Measurements from ENCODE around the gene CFAP298.

The CFAP298 gene

GRCh38 chr21:32608851-32609250 lies 3.3 kb downstream of the CFAP298 start:
- no peak for TF ChIP-seq CTCF (conservative IDR thresholded peaks at IDR 0.05; ENCODE audit: low read depth)
- CTCF ChIA-PET, result interaction anchor here (0.5 to 1.9 kb wide), 3 partner anchors 8 to 514 kb away, joined by 3 to 9 read pairs (median 3); no protein-coding TSS in a partner anchor
- no peak for DNase-seq (ENCODE audit: low spot score)
- POLR2A ChIA-PET (ENCODE audit: low non-redundant PET), result no interaction called here
- H3K27ac ChIP-seq, result no peak overlapping the region

- no peak overlapping the region for H3K27ac ChIP-seq
- DNase-seq (ENCODE audit: low spot score), result no peak
- ChIA-PET CTCF (interaction anchor here (0.6 kb wide), 1 partner anchor 17 kb away, joined by 3 read pairs; no protein-coding TSS in a partner anchor), POLR2A (ENCODE audit: low non-redundant PET) (interaction anchor here (0.7 kb wide), 1 partner anchor 204 kb away, joined by 9 read pairs; no protein-coding TSS in a partner anchor)
- TF ChIP-seq CTCF (conservative IDR thresholded peaks at IDR 0.05; ENCODE audit: low read depth), result no peak
These were observed 6.7 kb downstream of the CFAP298 start for GRCh38 chr21:32605469-32605868.

- DNase-seq (ENCODE audit: low spot score), result no peak
- CTCF ChIA-PET, result no interaction called here
- H3K27ac ChIP-seq, result no peak overlapping the region
- no peak for TF ChIP-seq CTCF (conservative IDR thresholded peaks at IDR 0.05; ENCODE audit: low read depth)
- POLR2A ChIA-PET (ENCODE audit: low non-redundant PET), result no interaction called here
These were observed 7.7 kb downstream of the CFAP298 start for GRCh38 chr21:32604464-32604863.

- no peak for DNase-seq (ENCODE audit: low spot score)
- CTCF ChIA-PET, result no interaction called here
- POLR2A ChIA-PET (ENCODE audit: low non-redundant PET), result no interaction called here
- no peak overlapping the region for H3K27ac ChIP-seq
- TF ChIP-seq CTCF (conservative IDR thresholded peaks at IDR 0.05; ENCODE audit: low read depth), result no peak
These were observed 9.0 kb downstream of the CFAP298 start for GRCh38 chr21:32603131-32603530.

GRCh38 chr21:32602099-32602498 lies 10.1 kb downstream of the CFAP298 start:
- TF ChIP-seq CTCF (conservative IDR thresholded peaks at IDR 0.05; ENCODE audit: low read depth), result no peak
- peak overlapping the region; percentile 41; the same call in 1 of the 2 replicates for H3K27ac ChIP-seq
- CTCF ChIA-PET, result interaction anchor here (1.0 to 2.0 kb wide), 5 partner anchors 8 to 821 kb away, joined by 3 to 14 read pairs (median 5); partner anchors contain the start of genes CFAP298 and MIS18A
- POLR2A ChIA-PET (ENCODE audit: low non-redundant PET), result no interaction called here
- DNase-seq (ENCODE audit: low spot score), result no peak

- DNase-seq (ENCODE audit: low spot score), result no peak
- TF ChIP-seq CTCF (conservative IDR thresholded peaks at IDR 0.05; ENCODE audit: low read depth), result no peak
- H3K27ac ChIP-seq, result peak overlapping the region; percentile 37; the same call in 1 of the 2 replicates
- POLR2A ChIA-PET (ENCODE audit: low non-redundant PET), result no interaction called here
- CTCF ChIA-PET, result no interaction called here
These were observed 12.7 kb downstream of the CFAP298 start for GRCh38 chr21:32599526-32599925.

All from RWPE1 (cell line).